ENCODE results near the gene CR2. TPM values are rescaled to one million over a fixed set of nuclear protein-coding genes. Genes with fewer than 3 reads are reported as not detected.

CR2 gene
- total RNA-seq, 4 donors from 2014 or later, result 0.07 to 0.15 TPM; not detected in 2

GRCh38 chr1:207412845-207413244, 41.3 kb upstream of the CR2 start:
- intact Hi-C loops (cut with DNase I; ENCODE audit: low total_unique reads), result no loop called here
- H3K4me1 ChIP-seq, result no peaks in the 10 kb centered on the region
- no peak overlapping the region for H3K4me3 ChIP-seq
- no peak for DNase-seq
- TF ChIP-seq POLR2A (IDR thresholded peaks at IDR 0.05), result no peak
- TF ChIP-seq CTCF (IDR thresholded peaks at IDR 0.05 in 4 of 5, conservative IDR thresholded peaks at IDR 0.05 in 1 of 5), result no peak
- in situ Hi-C loops (cut with MboI; ENCODE audit: low sequenced_read_pairs in 4 of 4), result loop anchor here in 1 of 4 donors (25.0 kb wide), 2 partner anchors 151 to 226 kb away; no protein-coding TSS in a partner anchor
- no peak overlapping the region for H3K27ac ChIP-seq
- no peaks in the 10 kb centered on the region for H3K9me3 ChIP-seq
- no peaks in the 10 kb centered on the region for H3K36me3 ChIP-seq
- ATAC-seq, result no peak
- no peaks in the 10 kb centered on the region for H3K27me3 ChIP-seq

- Histone ChIP-seq H3K9me3 (no peaks in the 10 kb centered on the region), H3K4me3 (no peak overlapping the region), H3K4me1 (no peaks in the 10 kb centered on the region), H3K27me3 (no peaks in the 10 kb centered on the region), H3K36me3 (no peaks in the 10 kb centered on the region), H3K27ac (no peak overlapping the region)
- TF ChIP-seq CTCF (IDR thresholded peaks at IDR 0.05 in 4 of 5, conservative IDR thresholded peaks at IDR 0.05 in 1 of 5), result no peak
- no peak for TF ChIP-seq POLR2A (IDR thresholded peaks at IDR 0.05)
- intact Hi-C loops (cut with DNase I; ENCODE audit: low total_unique reads) (no loop called here), in situ Hi-C loops (cut with MboI; ENCODE audit: low sequenced_read_pairs in 4 of 4) (loop anchor here in 1 of 4 donors (25.0 kb wide), 2 partner anchors 152 to 227 kb away; no protein-coding TSS in a partner anchor)
- ATAC-seq, result no peak
- DNase-seq, result no peak
Observed at GRCh38 chr1:207414606-207415108, 39.5 kb upstream of the CR2 start.

GRCh38 chr1:207417076-207417475, 37.1 kb upstream of the CR2 start:
- in situ Hi-C loops (cut with MboI; ENCODE audit: low sequenced_read_pairs in 4 of 4), result loop anchor here in 1 of 4 donors (25.0 kb wide), 2 partner anchors 155 to 230 kb away; no protein-coding TSS in a partner anchor
- intact Hi-C loops (cut with DNase I; ENCODE audit: low total_unique reads), result no loop called here

GRCh38 chr1:207418351-207418750, 35.8 kb upstream of the CR2 start:
- DNase-seq, result no peak
- no peaks in the 10 kb centered on the region for H3K36me3 ChIP-seq
- no peak overlapping the region for H3K4me3 ChIP-seq
- ATAC-seq, result no peak
- in situ Hi-C loops (cut with MboI; ENCODE audit: low sequenced_read_pairs in 4 of 4), result loop anchor here in 1 of 4 donors (25.0 kb wide), 2 partner anchors 156 to 231 kb away; no protein-coding TSS in a partner anchor
- TF ChIP-seq POLR2A (IDR thresholded peaks at IDR 0.05) (no peak), CTCF (IDR thresholded peaks at IDR 0.05 in 4 of 5, conservative IDR thresholded peaks at IDR 0.05 in 1 of 5) (no peak)
- intact Hi-C loops (cut with DNase I; ENCODE audit: low total_unique reads), result no loop called here
- H3K27ac ChIP-seq, result no peak overlapping the region
- H3K4me1 ChIP-seq, result no peaks in the 10 kb centered on the region
- no peaks in the 10 kb centered on the region for H3K9me3 ChIP-seq
- H3K27me3 ChIP-seq, result peaks cover 0 to 2% (median 0%) of the 10 kb centered on the region in 3 donors

More at GRCh38 chr1:207417076-207417475, 37.1 kb upstream of the CR2 start:
- H3K36me3 ChIP-seq, result no peaks in the 10 kb centered on the region
- no peak for TF ChIP-seq CTCF (IDR thresholded peaks at IDR 0.05 in 4 of 5, conservative IDR thresholded peaks at IDR 0.05 in 1 of 5)
- no peak for TF ChIP-seq POLR2A (IDR thresholded peaks at IDR 0.05)
- DNase-seq, result no peak
- no peaks in the 10 kb centered on the region for H3K27me3 ChIP-seq
- no peaks in the 10 kb centered on the region for H3K4me1 ChIP-seq
- H3K27ac ChIP-seq, result no peak overlapping the region
- no peak overlapping the region for H3K4me3 ChIP-seq
- H3K9me3 ChIP-seq, result no peaks in the 10 kb centered on the region
- no peak for ATAC-seq
